Sigmoid colon (tissue), 7 donors: ENCODE results near the gene DIRAS2. TPM values are rescaled to one million over a fixed set of nuclear protein-coding genes. Genes with fewer than 3 reads are reported as not detected.

Experiments used
- DNase-seq: peaks from one replicate; pipeline ENCODE4 v3.0.0-alpha.2; 2019
- H3K27ac ChIP-seq, 4 donors: fragments of 200-600 bp; sonication (generic); one replicate each; pipeline ENCODE4 v1.5.1; 2016 to 2019; ENCODE audit warnings: mild to moderate bottlenecking in 1 of 4
- H3K27me3 ChIP-seq, 3 donors: fragments of 200-600 bp; sonication (generic); one replicate each; pipeline ENCODE4 v1.5.1; 2019; ENCODE audit warnings: mild to moderate bottlenecking in 1 of 3
- H3K36me3 ChIP-seq, 4 donors: fragments of 200-600 bp; sonication (generic); one replicate each; pipeline ENCODE4 v1.5.1; 2016 to 2019
- H3K4me1 ChIP-seq, 4 donors: fragments of 200-600 bp; sonication (generic); one replicate each; pipeline ENCODE4 v1.5.1; 2017 to 2019
- H3K4me3 ChIP-seq, 4 donors: fragments of 200-600 bp; sonication (generic); one replicate each; pipeline ENCODE4 v1.5.1; 2017 to 2019; ENCODE audit warnings: mild to moderate bottlenecking in 2 of 4, moderate library complexity in 1 of 4
- H3K9me3 ChIP-seq, 4 donors: fragments of 200-600 bp in 3 of 4; sonication (generic) in 3 of 4; one replicate each; pipeline versions ENCODE4 v1.5.1 to v1.6.1; 2013 to 2019
- CTCF ChIP-seq, 4 experiments: fragments of 450-650 bp in 3 of 4; fragments of 200-600 bp in 1 of 4; IDR thresholded peaks; one replicate each; pipeline ENCODE4 v1.5.1; 2016 to 2019; ENCODE audit warnings: antibody characterized with exemption in 4 of 4, mild to moderate bottlenecking in 3 of 4, moderate library complexity in 2 of 4
- EP300 ChIP-seq, 4 donors: sonication (generic); formaldehyde crosslinking; IDR thresholded peaks; one replicate each; pipeline ENCODE4 v1.6.1; 2017; ENCODE audit warnings: antibody characterized with exemption in 4 of 4
- POLR2A ChIP-seq, 2 donors: fragments of 450-650 bp; IDR thresholded peaks; one replicate each; pipeline ENCODE4 v1.6.1; 2016; ENCODE audit warnings: antibody characterized with exemption in 2 of 2, mild to moderate bottlenecking in 2 of 2, moderate library complexity in 2 of 2
- POLR2AphosphoS5 ChIP-seq, 4 donors: sonication (generic); formaldehyde crosslinking; IDR thresholded peaks; one replicate each; pipeline ENCODE4 v1.6.1; 2017; ENCODE audit warnings: antibody characterized with exemption in 4 of 4
- WGBS, 2 donors: extraction: QIAGEN DNeasy Blood & Tissue Kit; methylation state at CpG; one replicate each; pipeline ENCODE4 v1.1.7; 2013; 5-methylcytosine and 5-hydroxymethylcytosine counted together
- intact Hi-C: fragments of 100-400 bp; cut with DNase I; formaldehyde crosslinking; loops from one replicate; pipeline ENCODE4 v1.15.1; 2023
- polyA plus RNA-seq, 3 donors: library from polyadenylated mRNA; stranded (reverse); fragments of 200-250 nt; gene quantifications; one replicate each; pipeline ENCODE4 v1.2.3, GENCODE V29; 2013
- total RNA-seq, 4 donors: library from RNA; depleted of rRNA; stranded (reverse); fragments of >200 nt; gene quantifications; one replicate each; pipeline ENCODE4 v1.1.0, GENCODE V29; 2016
- donor health status: healthy with polysubstance abuse.
- donor health status: Bipolar disorder and iron deficiency.
- donor health status: healthy.

DIRAS2 gene
- total and polyA plus RNA-seq, 7 donors = 0.12 to 1.2 (median 0.33) TPM; not detected in 2

GRCh38 chr9:90569511-90569910 lies 73.1 kb downstream of the DIRAS2 start:
- H3K4me1 ChIP-seq = no peaks in the 10 kb centered on the region
- TF ChIP-seq POLR2A (IDR thresholded peaks at IDR 0.05) = no peak
- no peak for TF ChIP-seq POLR2AphosphoS5 (IDR thresholded peaks at IDR 0.05)
- no peaks in the 10 kb centered on the region for H3K27me3 ChIP-seq
- intact Hi-C loops = no loop called here
- H3K36me3 ChIP-seq = no peaks in the 10 kb centered on the region
- WGBS, 2 donors = 20 to 41% methylated on average over 1 of the region's 1 CpG
- H3K27ac ChIP-seq = no peak overlapping the region
- DNase-seq = no peak
- no peaks in the 10 kb centered on the region for H3K9me3 ChIP-seq
- H3K4me3 ChIP-seq = no peak overlapping the region

- Histone ChIP-seq H3K27ac (no peak overlapping the region), H3K4me1 (no peaks in the 10 kb centered on the region), H3K9me3 (no peaks in the 10 kb centered on the region), H3K36me3 (no peaks in the 10 kb centered on the region), H3K4me3 (no peak overlapping the region), H3K27me3 (no peaks in the 10 kb centered on the region)
- no peak for TF ChIP-seq POLR2AphosphoS5 (IDR thresholded peaks at IDR 0.05)
- TF ChIP-seq EP300 (IDR thresholded peaks at IDR 0.05) = no peak
- TF ChIP-seq POLR2A (IDR thresholded peaks at IDR 0.05) = no peak
- TF ChIP-seq CTCF (IDR thresholded peaks at IDR 0.05) = no peak
- WGBS, 2 donors = 51 to 69% methylated on average over 3 of the region's 3 CpGs
- DNase-seq = no peak
- intact Hi-C loops = no loop called here
These were observed 74.0 kb downstream of the DIRAS2 start for GRCh38 chr9:90568667-90569066.

- Histone ChIP-seq H3K4me3 (no peak overlapping the region), H3K27me3 (no peaks in the 10 kb centered on the region), H3K27ac (no peak overlapping the region), H3K4me1 (no peaks in the 10 kb centered on the region), H3K36me3 (no peaks in the 10 kb centered on the region), H3K9me3 (no peaks in the 10 kb centered on the region)
- 85 to 91% methylated on average over 4 of the region's 4 CpGs for WGBS, 2 donors
- intact Hi-C loops = no loop called here
- no peak for DNase-seq
- TF ChIP-seq CTCF (IDR thresholded peaks at IDR 0.05) (no peak), POLR2AphosphoS5 (IDR thresholded peaks at IDR 0.05) (no peak), POLR2A (IDR thresholded peaks at IDR 0.05) (no peak), EP300 (IDR thresholded peaks at IDR 0.05) (no peak)
These were observed 80.4 kb downstream of the DIRAS2 start for GRCh38 chr9:90562229-90562628.

Other genes with a start within 250 kb of the DIRAS2 start
- gene SYK, start 159.0 kb upstream of the DIRAS2 start, total RNA-seq = 10 to 100 TPM in 3 of 4 donors, 1 to 10 TPM in 1; 7.8 to 16.4 (median 12.0) TPM
- gene SYK, start 159.0 kb upstream of the DIRAS2 start, polyA plus RNA-seq = 10 to 100 TPM; 21.6 to 35.8 (median 29.4) TPM